GM21526 (cell line): ENCODE data around the gene RHOC.
"Not testable (repeated sequence)": the region's sequence is repeated elsewhere in the genome, so short reads cannot be mapped to it uniquely, and the experiment has no call there.

ENCODE experiments used
- ATAC-seq: cut with Tn5 transposase; IDR thresholded peaks from one replicate; pipeline ENCODE4 v1.9.1; 2021; ENCODE audit warnings: moderate library complexity; ENCODE audit not compliant: unreplicated experiment, low FRiP score

The RHOC gene

DNA sequence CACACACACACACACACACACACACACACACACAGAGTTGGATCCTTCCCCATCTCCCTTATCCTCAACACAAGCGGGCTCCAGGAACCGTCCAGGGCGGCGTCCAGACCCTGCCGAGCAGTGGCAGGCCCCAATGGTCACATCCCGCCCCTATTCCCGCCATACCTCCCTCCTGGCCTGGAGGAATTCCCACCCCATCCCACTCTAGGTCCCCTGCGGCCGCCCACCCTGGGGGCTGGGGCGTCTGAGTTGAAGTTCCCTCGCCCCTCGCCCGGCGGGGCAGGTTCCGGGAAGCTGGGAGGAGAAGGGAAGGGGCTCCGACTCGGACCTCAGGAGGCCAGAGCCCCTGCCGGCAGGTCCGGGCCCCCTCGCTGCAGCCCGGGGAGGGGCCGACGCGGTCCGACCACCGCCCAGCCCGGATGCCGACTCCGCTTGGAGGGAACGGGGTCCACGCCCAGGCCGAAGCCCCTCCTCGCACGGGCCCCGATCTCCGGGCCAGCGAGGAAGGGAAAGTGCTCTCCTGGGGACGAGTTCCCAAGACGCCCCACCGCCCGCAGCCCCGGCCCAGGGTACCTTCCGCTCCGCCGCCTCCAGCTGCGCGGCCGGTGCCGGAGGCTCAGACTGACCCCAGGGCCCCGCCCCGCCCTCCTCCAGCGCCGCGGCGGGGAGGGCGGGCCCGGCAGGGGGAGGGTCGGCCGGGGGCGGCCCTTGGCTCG, at the start of gene RHOC:
TSS of gene RHOC (minus strand) at position 623 of the 716 bp plus-strand sequence. CDS start 3,328 bp downstream, outside the sequence.
- ATAC-seq = peak; percentile 43

GRCh38 chr1:112754116-112754628, 47.2 kb upstream of the RHOC start:
- no peak for ATAC-seq

GRCh38 chr1:112748396-112748795, 41.5 kb upstream of the RHOC start:
- no peak for ATAC-seq

DNA sequence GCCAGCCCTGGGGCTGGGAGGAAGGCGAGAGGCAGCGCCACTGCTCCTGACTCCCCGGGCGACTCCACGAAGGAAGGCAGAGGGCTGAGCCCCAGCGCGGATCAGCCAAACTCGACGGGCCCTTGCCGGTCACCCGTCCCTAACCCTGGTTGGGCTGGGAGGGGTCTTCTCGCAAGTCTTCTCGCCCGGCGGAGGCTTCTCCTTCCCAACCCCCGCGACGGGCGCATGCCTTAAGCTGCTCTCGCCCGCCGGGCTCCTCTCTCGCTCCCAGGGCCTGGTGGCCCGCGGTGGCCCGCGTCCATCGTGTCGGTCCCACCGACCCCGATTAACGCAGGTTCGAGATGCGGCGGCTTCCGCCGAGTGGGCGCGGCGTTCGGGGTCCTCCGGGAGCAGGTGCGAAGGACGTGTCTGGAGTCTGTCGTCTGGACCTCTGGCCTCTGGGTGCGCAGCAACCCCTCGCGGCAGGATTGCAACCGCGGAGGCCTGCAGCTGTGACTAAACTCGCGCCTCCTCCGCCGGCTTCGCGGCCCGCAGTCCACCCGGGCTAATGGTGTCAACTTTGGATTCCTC, 37.2 kb upstream of the RHOC start:
- ATAC-seq = no peak

DNA sequence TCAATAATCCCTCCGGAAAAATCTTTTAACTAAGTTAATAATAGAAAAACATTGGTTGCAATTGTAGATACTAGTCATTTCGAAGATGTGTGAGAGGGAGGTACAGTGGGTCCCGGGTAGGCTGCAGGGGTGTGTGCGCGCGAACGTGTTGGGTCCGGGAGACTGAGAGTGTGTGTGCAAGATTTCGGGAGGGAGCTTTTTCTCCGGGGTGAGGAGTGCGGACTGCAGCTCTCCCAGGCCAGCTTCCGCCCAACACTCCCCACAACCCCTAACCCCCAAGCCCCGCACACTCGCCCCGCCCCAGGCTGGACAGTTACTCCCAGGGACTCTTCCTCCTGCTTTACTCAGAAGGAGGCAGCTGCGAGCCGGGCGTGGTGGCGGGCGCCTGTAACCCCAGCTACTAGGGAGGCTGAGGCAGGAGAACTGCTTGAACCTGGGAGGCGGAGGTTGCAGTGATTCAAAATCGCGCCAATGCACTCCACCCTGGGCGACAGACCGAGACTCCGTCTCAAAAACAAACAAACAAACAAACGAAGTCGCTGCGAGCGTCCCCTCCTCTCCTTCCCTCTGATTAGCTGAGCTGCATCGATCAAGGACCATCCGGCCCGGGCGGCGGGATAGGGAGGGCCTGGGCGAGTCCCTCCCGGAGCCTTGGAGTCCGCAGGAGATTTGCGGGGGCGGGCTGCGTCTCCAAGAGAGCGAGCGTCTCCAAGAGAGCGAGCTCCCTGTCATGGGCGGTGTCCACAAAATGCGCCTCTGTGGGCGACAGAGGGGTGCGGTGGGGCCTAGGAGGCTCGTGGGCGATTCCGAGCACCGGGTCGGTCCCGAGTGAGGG, 36.5 kb upstream of the RHOC start:
- no peak for ATAC-seq

GRCh38 chr1:112737573-112737972, 30.6 kb upstream of the RHOC start:
- no peak for ATAC-seq

GRCh38 chr1:112735752-112736151, 28.8 kb upstream of the RHOC start:
- no peak for ATAC-seq

DNA sequence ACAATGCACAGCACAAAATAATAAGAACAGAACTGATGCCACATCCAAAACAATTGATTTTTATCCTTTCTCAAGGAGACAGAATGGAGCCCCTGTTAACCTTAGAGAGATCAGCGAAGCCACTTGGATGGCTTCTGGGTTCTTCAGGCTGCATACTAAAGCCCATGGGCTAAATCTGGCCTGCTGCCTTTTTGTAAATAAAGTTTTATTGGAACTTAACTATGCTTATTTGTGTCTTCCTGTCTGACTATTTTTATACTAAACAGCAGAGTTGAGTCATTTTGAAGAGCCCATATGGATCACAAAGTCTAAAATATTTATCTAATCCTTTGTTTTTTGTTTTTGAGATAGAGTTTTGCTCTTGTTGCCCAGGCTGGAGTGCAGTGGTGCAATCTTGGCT, 24.5 kb upstream of the RHOC start:
- no peak for ATAC-seq

DNA sequence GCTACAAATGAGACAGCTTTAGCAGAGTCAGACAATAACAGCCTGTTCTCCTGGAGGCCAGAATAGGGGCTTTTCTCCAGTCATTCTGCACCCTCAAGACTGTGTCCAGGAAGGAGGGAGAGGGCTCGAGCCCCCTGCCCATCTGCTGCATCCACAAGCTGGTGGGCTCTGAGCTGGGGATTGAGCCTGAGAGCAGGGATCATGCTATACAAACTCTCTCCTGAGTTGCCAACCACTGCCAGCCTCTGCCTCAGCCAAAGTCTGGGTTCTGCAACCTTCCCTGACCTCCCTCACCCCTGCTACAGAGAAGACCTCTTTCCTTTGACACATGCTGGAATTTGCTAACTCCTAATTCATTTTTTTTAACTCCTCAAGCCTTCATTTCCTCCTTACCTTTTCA, 23.0 kb upstream of the RHOC start:
- ATAC-seq = no peak

GRCh38 chr1:112729011-112729410, 22.1 kb upstream of the RHOC start:
- ATAC-seq = not testable (repeated sequence)

GRCh38 chr1:112728306-112728971, 21.5 kb upstream of the RHOC start:
- ATAC-seq = not testable (repeated sequence)

- no peak for ATAC-seq
Measured at GRCh38 chr1:112727716-112728115, 20.8 kb upstream of the RHOC start.

GRCh38 chr1:112724240-112724639, 17.3 kb upstream of the RHOC start:
- ATAC-seq = not testable (repeated sequence)

DNA sequence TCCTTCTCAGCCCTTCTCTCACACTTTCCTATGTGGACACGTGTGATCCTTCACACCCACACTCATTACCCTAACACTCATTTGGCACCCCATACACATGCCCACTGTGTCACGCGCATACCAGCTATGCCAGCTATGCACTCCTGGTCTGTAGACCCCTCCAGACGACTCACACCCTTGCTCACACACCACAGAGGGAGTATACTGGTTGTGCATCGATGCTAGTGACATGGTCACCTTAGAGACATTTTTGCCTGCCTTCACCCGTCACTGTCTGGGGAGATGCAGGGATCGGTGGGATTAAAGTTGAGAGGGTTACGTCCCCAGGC, 16.5 kb upstream of the RHOC start:
- no peak for ATAC-seq

GRCh38 chr1:112722601-112723510, 15.9 kb upstream of the RHOC start:
- no peak for ATAC-seq

DNA sequence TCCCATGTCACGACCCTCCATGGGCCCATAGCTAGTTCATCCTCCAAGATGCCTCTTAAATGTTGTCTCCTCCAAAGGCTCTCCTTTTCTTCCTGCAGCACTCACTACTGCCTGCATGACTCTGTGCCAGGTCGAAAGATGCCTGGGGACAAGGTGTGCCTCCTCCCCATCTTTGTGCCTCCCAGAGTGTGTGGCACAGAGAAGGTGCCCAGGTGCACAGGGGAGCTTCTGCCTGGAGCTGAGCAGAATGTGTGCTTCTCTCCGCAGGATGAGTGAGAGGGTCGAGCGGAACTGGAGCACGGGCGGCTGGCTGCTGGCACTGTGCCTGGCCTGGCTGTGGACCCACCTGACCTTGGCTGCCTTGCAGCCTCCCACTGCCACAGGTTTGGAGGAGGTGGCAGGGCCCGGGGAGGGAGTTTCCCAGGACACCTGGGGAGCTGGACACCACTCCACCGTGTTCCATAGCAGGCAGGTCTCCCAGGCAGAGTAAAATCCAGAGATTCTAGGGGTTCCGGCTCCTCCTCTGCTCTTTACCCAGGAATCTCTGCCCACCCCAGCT, 15.1 kb upstream of the RHOC start:
- ATAC-seq = no peak

GRCh38 chr1:112721294-112721693, 14.4 kb upstream of the RHOC start:
- ATAC-seq = not testable (repeated sequence)

- no peak for ATAC-seq
Measured at GRCh38 chr1:112720800-112721199, 13.9 kb upstream of the RHOC start.

DNA sequence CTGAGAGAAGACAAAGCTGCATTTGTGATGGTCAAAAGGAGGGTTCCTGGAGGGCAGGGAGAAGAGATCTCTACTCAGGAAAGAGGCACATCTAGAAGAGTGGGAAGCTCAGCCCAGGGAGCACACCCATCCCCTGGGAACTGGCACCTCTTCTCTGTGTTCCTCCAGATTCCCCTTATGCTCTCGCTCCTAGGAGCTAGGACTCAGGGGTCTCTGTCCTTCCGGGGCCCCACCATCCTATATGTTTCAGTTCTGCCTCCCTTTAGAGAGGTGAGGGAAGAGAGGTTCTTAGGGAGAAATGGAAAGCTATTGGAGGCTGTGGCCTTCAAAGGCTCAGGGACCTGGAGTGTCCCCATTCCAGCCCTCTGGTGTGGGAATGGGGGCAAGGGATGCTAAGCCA, 12.8 kb upstream of the RHOC start:
- no peak for ATAC-seq
